ENCODE results near the gene ARHGAP12.

ARHGAP12 gene

GRCh38 chr10:31947144-31947926 lies 18.7 kb upstream of the ARHGAP12 start:
- no peak for DNase-seq

- no peak for DNase-seq
These were observed 16.8 kb upstream of the ARHGAP12 start for GRCh38 chr10:31945392-31945791.

- DNase-seq = no peak
These were observed 15.4 kb upstream of the ARHGAP12 start for GRCh38 chr10:31944071-31944433.

- DNase-seq = no peak
These were observed 14.3 kb upstream of the ARHGAP12 start for GRCh38 chr10:31942892-31943291.

GRCh38 chr10:31942435-31942834 lies 13.8 kb upstream of the ARHGAP12 start:
- no peak for DNase-seq

GRCh38 chr10:31940839-31941653 lies 12.4 kb upstream of the ARHGAP12 start:
- DNase-seq = no peak

- DNase-seq = no peak
These were observed 11.4 kb upstream of the ARHGAP12 start for GRCh38 chr10:31939797-31940708.

- DNase-seq = no peak
These were observed 8.7 kb upstream of the ARHGAP12 start for GRCh38 chr10:31937371-31937770.

- no peak for DNase-seq
These were observed 8.3 kb upstream of the ARHGAP12 start for GRCh38 chr10:31936933-31937332.

GRCh38 chr10:31936086-31936485 lies 7.5 kb upstream of the ARHGAP12 start:
- no peak for DNase-seq

GRCh38 chr10:31935678-31936077 lies 7.0 kb upstream of the ARHGAP12 start:
- no peak for DNase-seq

GRCh38 chr10:31932838-31933237 lies 4.2 kb upstream of the ARHGAP12 start:
- no peak for DNase-seq

- DNase-seq = no peak
These were observed 2.2 kb upstream of the ARHGAP12 start for GRCh38 chr10:31930856-31931255.

- DNase-seq = no peak
These were observed 1.6 kb upstream of the ARHGAP12 start for GRCh38 chr10:31930023-31930751.

GRCh38 chr10:31929261-31930022 lies 811 bp upstream of the ARHGAP12 start:
- DNase-seq = no peak

- DNase-seq = no peak
These were observed 615 bp downstream of the ARHGAP12 start for GRCh38 chr10:31927884-31928548.

- DNase-seq = no peak
These were observed 1.1 kb downstream of the ARHGAP12 start for GRCh38 chr10:31927565-31927883.

- no peak for DNase-seq
These were observed 1.7 kb downstream of the ARHGAP12 start for GRCh38 chr10:31926765-31927564.

GRCh38 chr10:31926160-31926559 lies 2.5 kb downstream of the ARHGAP12 start:
- no peak for DNase-seq

GRCh38 chr10:31924833-31925232 lies 3.8 kb downstream of the ARHGAP12 start:
- no peak for DNase-seq

Measured in NCI-H524 treated with DMSO at 0.1 percent for 48 hours (cell line).